Measurements from ENCODE around the gene MFSD12.

The MFSD12 gene

GRCh38 chr19:3591876-3592613, 34.7 kb upstream of the MFSD12 start:
- H3K18ac ChIP-seq (ENCODE audit: low read length), result no peak overlapping the region
- H3K4ac ChIP-seq (ENCODE audit: low read depth, low read length), result no peak overlapping the region
- no peak overlapping the region for H3K14ac ChIP-seq (ENCODE audit: low read length)
- H3K36me3 ChIP-seq (ENCODE audit: control insufficient read depth in 1 of 2, insufficient read depth in 2 of 2, low read length in 2 of 2), result no peaks in the 10 kb centered on the region
- H2BK12ac ChIP-seq (ENCODE audit: low read length), result no peak overlapping the region
- no peak overlapping the region for H2AFZ ChIP-seq (ENCODE audit: insufficient read depth, low read length, poor library complexity)
- no peaks in the 10 kb centered on the region for H3K27me3 ChIP-seq (ENCODE audit: insufficient read depth, low read length)
- no peak for DNase-seq
- no peaks in the 10 kb centered on the region for H3K79me1 ChIP-seq (ENCODE audit: low read length)
- no peak overlapping the region for H3K4me3 ChIP-seq (ENCODE audit: low read depth, low read length)
- no peak overlapping the region for H3K9ac ChIP-seq (ENCODE audit: low read length)
- H3K27ac ChIP-seq (ENCODE audit: low read depth, low read length), result no peak overlapping the region
- H4K91ac ChIP-seq (ENCODE audit: low read depth, low read length), result no peak overlapping the region
- H3K79me2 ChIP-seq (ENCODE audit: control insufficient read depth, insufficient read depth, low read length, poor library complexity), result no peaks in the 10 kb centered on the region
- H2BK120ac ChIP-seq (ENCODE audit: insufficient read depth, low read length, poor library complexity), result no peak overlapping the region
- H2AK5ac ChIP-seq (ENCODE audit: low read length), result no peak overlapping the region
- WGBS (ENCODE audit: extremely low coverage, insufficient coverage, insufficient read length), result no CpG with 5 or more reads among the region's 9 CpGs
- H2BK5ac ChIP-seq (ENCODE audit: low read depth, low read length, poor library complexity), result no peak overlapping the region
- H4K8ac ChIP-seq (ENCODE audit: low read depth, low read length), result no peak overlapping the region
- no peak overlapping the region for H3K23ac ChIP-seq (ENCODE audit: low read length)
- H3K4me2 ChIP-seq (ENCODE audit: low read length), result no peak overlapping the region
- no peak overlapping the region for H4K12ac ChIP-seq (ENCODE audit: low read depth, low read length)
- H3K9me3 ChIP-seq (ENCODE audit: insufficient read depth, low read depth, low read length), result peaks cover 14% of the 10 kb centered on the region
- no peaks in the 10 kb centered on the region for H3K4me1 ChIP-seq (ENCODE audit: control insufficient read depth in 1 of 2, insufficient read depth in 2 of 2, low read length in 2 of 2)

DNA sequence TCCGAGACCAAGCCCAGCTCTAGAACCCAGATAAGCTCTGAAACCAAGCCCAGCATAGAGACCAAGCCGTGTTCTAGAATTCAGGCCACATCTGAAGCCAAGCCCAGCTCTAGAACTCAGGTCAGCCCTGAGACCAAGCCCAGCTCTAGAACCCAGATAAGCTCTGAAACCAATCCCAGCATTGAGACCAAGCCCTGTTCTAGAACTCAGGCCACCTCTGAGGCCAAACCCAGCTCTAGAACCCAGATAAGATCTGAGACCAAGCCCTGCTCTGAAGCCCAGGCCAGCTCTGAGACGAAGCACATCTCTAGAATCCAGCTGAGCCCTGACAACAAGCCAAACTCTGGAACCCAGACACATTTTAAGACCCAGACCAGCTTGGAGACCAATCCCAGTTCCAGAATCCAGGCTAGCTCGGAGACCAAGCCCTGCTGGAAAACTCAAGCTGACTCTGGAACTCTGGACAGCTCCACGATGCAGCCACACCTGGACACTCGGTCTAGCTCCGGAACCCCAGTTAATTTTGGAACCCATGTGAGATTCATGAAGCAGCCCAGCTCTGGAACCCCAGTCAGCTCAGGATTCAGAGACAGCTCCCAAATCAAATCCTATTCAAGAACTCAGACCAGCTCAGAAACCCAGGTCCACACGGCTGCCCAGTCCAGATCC, 33.7 kb upstream of the MFSD12 start:
- peaks cover 7% of the 10 kb centered on the region for H3K27me3 ChIP-seq (ENCODE audit: insufficient read depth, low read length)
- H3K4me2 ChIP-seq (ENCODE audit: low read length), result no peak overlapping the region
- H2BK120ac ChIP-seq (ENCODE audit: insufficient read depth, low read length, poor library complexity), result no peak overlapping the region
- H3K4ac ChIP-seq (ENCODE audit: low read depth, low read length), result no peak overlapping the region
- no peak overlapping the region for H2BK12ac ChIP-seq (ENCODE audit: low read length)
- H3K14ac ChIP-seq (ENCODE audit: low read length), result no peak overlapping the region
- H3K9me3 ChIP-seq (ENCODE audit: insufficient read depth, low read depth, low read length), result peaks cover 16% of the 10 kb centered on the region
- H2BK5ac ChIP-seq (ENCODE audit: low read depth, low read length, poor library complexity), result no peak overlapping the region
- H4K12ac ChIP-seq (ENCODE audit: low read depth, low read length), result no peak overlapping the region
- no CpG with 5 or more reads among the region's 8 CpGs for WGBS (ENCODE audit: extremely low coverage, insufficient coverage, insufficient read length)
- no peak overlapping the region for H4K91ac ChIP-seq (ENCODE audit: low read depth, low read length)
- no peak overlapping the region for H2AFZ ChIP-seq (ENCODE audit: insufficient read depth, low read length, poor library complexity)
- H3K9ac ChIP-seq (ENCODE audit: low read length), result no peak overlapping the region
- H3K36me3 ChIP-seq (ENCODE audit: control insufficient read depth in 1 of 2, insufficient read depth in 2 of 2, low read length in 2 of 2), result no peaks in the 10 kb centered on the region
- H3K79me1 ChIP-seq (ENCODE audit: low read length), result no peaks in the 10 kb centered on the region
- H3K23ac ChIP-seq (ENCODE audit: low read length), result no peak overlapping the region
- no peak overlapping the region for H2AK5ac ChIP-seq (ENCODE audit: low read length)
- no peak overlapping the region for H4K8ac ChIP-seq (ENCODE audit: low read depth, low read length)
- H3K79me2 ChIP-seq (ENCODE audit: control insufficient read depth, insufficient read depth, low read length, poor library complexity), result no peaks in the 10 kb centered on the region
- H3K27ac ChIP-seq (ENCODE audit: low read depth, low read length), result no peak overlapping the region
- no peak overlapping the region for H3K4me3 ChIP-seq (ENCODE audit: low read depth, low read length)
- no peak overlapping the region for H3K18ac ChIP-seq (ENCODE audit: low read length)
- H3K4me1 ChIP-seq (ENCODE audit: control insufficient read depth in 1 of 2, insufficient read depth in 2 of 2, low read length in 2 of 2), result no peaks in the 10 kb centered on the region
- DNase-seq, result no peak

DNA sequence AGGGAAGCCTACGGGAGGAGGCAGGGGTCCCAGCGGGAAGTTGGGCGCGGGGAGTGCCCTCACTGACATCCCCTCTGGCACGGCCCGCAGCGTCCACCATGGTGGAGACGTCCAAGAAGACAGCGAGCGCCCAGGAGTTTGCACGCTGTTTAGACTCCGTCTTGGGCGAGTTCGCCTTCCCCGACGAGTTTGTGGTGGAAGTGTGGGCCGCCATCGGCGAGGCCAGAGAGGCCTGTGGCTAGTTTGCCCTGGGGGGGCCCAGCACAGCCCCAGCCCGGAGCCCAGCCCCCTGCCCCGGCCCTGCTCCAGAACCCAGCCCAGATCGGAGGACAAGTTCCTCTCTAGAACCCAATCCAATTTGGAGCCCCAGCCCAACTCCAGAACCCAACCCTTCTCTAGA, 32.6 kb upstream of the MFSD12 start:
- no peak overlapping the region for H3K14ac ChIP-seq (ENCODE audit: low read length)
- peaks cover 16% of the 10 kb centered on the region for H3K9me3 ChIP-seq (ENCODE audit: insufficient read depth, low read depth, low read length)
- H3K36me3 ChIP-seq (ENCODE audit: control insufficient read depth in 1 of 2, insufficient read depth in 2 of 2, low read length in 2 of 2), result no peaks in the 10 kb centered on the region
- no peak for DNase-seq
- no peak overlapping the region for H3K18ac ChIP-seq (ENCODE audit: low read length)
- WGBS (ENCODE audit: extremely low coverage, insufficient coverage, insufficient read length), result no CpG with 5 or more reads among the region's 22 CpGs
- H3K79me2 ChIP-seq (ENCODE audit: control insufficient read depth, insufficient read depth, low read length, poor library complexity), result no peaks in the 10 kb centered on the region
- H3K4me2 ChIP-seq (ENCODE audit: low read length), result no peak overlapping the region
- H3K27me3 ChIP-seq (ENCODE audit: insufficient read depth, low read length), result peaks cover 19% of the 10 kb centered on the region
- no peak overlapping the region for H3K9ac ChIP-seq (ENCODE audit: low read length)
- H2AFZ ChIP-seq (ENCODE audit: insufficient read depth, low read length, poor library complexity), result no peak overlapping the region
- peaks cover 0 to 3% of the 10 kb centered on the region in 2 experiments for H3K4me1 ChIP-seq (ENCODE audit: control insufficient read depth in 1 of 2, insufficient read depth in 2 of 2, low read length in 2 of 2)
- no peak overlapping the region for H2BK12ac ChIP-seq (ENCODE audit: low read length)
- no peak overlapping the region for H2AK5ac ChIP-seq (ENCODE audit: low read length)
- H3K27ac ChIP-seq (ENCODE audit: low read depth, low read length), result no peak overlapping the region
- no peak overlapping the region for H4K12ac ChIP-seq (ENCODE audit: low read depth, low read length)
- H4K8ac ChIP-seq (ENCODE audit: low read depth, low read length), result no peak overlapping the region
- no peak overlapping the region for H3K23ac ChIP-seq (ENCODE audit: low read length)
- peaks cover 2% of the 10 kb centered on the region for H3K79me1 ChIP-seq (ENCODE audit: low read length)
- H4K91ac ChIP-seq (ENCODE audit: low read depth, low read length), result no peak overlapping the region
- no peak overlapping the region for H2BK120ac ChIP-seq (ENCODE audit: insufficient read depth, low read length, poor library complexity)
- no peak overlapping the region for H3K4ac ChIP-seq (ENCODE audit: low read depth, low read length)
- no peak overlapping the region for H2BK5ac ChIP-seq (ENCODE audit: low read depth, low read length, poor library complexity)
- no peak overlapping the region for H3K4me3 ChIP-seq (ENCODE audit: low read depth, low read length)

DNA sequence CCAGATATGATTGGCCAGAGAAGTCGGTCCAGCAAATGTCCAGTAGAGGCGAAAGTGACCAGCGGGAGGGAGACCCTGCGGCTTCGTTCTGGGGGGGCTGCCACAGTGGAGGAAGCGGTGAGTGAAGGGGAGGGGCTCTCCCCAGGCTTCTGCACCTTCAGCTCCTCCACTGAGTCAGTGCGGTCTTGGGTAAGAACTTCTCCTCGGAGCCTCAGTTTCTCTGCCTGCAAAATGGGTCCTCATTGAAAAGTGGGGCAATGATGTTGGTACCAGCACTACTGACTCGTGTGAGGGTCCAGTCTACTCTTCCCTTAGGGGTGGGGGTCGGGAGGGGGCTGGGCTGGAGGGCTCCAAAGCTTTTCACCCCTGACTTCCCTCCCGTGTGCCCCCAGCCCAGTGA, 32.1 kb upstream of the MFSD12 start:
- H3K4me3 ChIP-seq (ENCODE audit: low read depth, low read length), result no peak overlapping the region
- H3K14ac ChIP-seq (ENCODE audit: low read length), result no peak overlapping the region
- no peak for DNase-seq
- no peak overlapping the region for H3K27ac ChIP-seq (ENCODE audit: low read depth, low read length)
- WGBS (ENCODE audit: extremely low coverage, insufficient coverage, insufficient read length), result no CpG with 5 or more reads among the region's 11 CpGs
- H3K23ac ChIP-seq (ENCODE audit: low read length), result no peak overlapping the region
- no peak overlapping the region for H4K91ac ChIP-seq (ENCODE audit: low read depth, low read length)
- H2AFZ ChIP-seq (ENCODE audit: insufficient read depth, low read length, poor library complexity), result no peak overlapping the region
- no peak overlapping the region for H3K4me2 ChIP-seq (ENCODE audit: low read length)
- no peak overlapping the region for H4K8ac ChIP-seq (ENCODE audit: low read depth, low read length)
- peaks cover 20% of the 10 kb centered on the region for H3K27me3 ChIP-seq (ENCODE audit: insufficient read depth, low read length)
- H3K79me1 ChIP-seq (ENCODE audit: low read length), result peaks cover 2% of the 10 kb centered on the region
- peaks cover 16% of the 10 kb centered on the region for H3K9me3 ChIP-seq (ENCODE audit: insufficient read depth, low read depth, low read length)
- no peak overlapping the region for H2BK5ac ChIP-seq (ENCODE audit: low read depth, low read length, poor library complexity)
- H2BK120ac ChIP-seq (ENCODE audit: insufficient read depth, low read length, poor library complexity), result no peak overlapping the region
- no peaks in the 10 kb centered on the region for H3K36me3 ChIP-seq (ENCODE audit: control insufficient read depth in 1 of 2, insufficient read depth in 2 of 2, low read length in 2 of 2)
- H3K79me2 ChIP-seq (ENCODE audit: control insufficient read depth, insufficient read depth, low read length, poor library complexity), result no peaks in the 10 kb centered on the region
- H3K4me1 ChIP-seq (ENCODE audit: control insufficient read depth in 1 of 2, insufficient read depth in 2 of 2, low read length in 2 of 2), result peaks cover 0 to 3% of the 10 kb centered on the region in 2 experiments
- H3K18ac ChIP-seq (ENCODE audit: low read length), result no peak overlapping the region
- no peak overlapping the region for H3K4ac ChIP-seq (ENCODE audit: low read depth, low read length)
- no peak overlapping the region for H2AK5ac ChIP-seq (ENCODE audit: low read length)
- no peak overlapping the region for H2BK12ac ChIP-seq (ENCODE audit: low read length)
- no peak overlapping the region for H3K9ac ChIP-seq (ENCODE audit: low read length)
- no peak overlapping the region for H4K12ac ChIP-seq (ENCODE audit: low read depth, low read length)

Measured in trophoblast cell (in vitro differentiated cells and primary cell).